Osteocyte (in vitro differentiated cells): ENCODE results near the gene PLXNA4. TPM values are rescaled to one million over a fixed set of nuclear protein-coding genes. Genes with fewer than 3 reads are reported as not detected.
"Not testable (repeated sequence)": the region's sequence is repeated elsewhere in the genome, so short reads cannot be mapped to it uniquely, and the experiment has no call there.

Source experiments
- DNase-seq: peaks from one replicate; pipeline ENCODE4 v3.0.0; 2021; ENCODE audit warnings: mixed read lengths; ENCODE audit not compliant: unreplicated experiment; ENCODE audit errors: extremely low spot score
- H3K27ac Mint-ChIP-seq: one replicate; pipeline ENCODE4 v1.8.0; 2021; ENCODE audit warnings: mild to moderate bottlenecking, mixed read lengths; ENCODE audit not compliant: unreplicated experiment
- H3K27me3 Mint-ChIP-seq: one replicate; pipeline ENCODE4 v1.8.0; 2021; ENCODE audit warnings: mixed read lengths; ENCODE audit not compliant: unreplicated experiment
- H3K36me3 Mint-ChIP-seq: one replicate; pipeline ENCODE4 v1.8.0; 2021; ENCODE audit warnings: mixed read lengths; ENCODE audit not compliant: unreplicated experiment
- H3K4me1 Mint-ChIP-seq: one replicate; pipeline ENCODE4 v1.8.0; 2021; ENCODE audit warnings: mixed read lengths; ENCODE audit not compliant: unreplicated experiment
- H3K4me3 Mint-ChIP-seq: one replicate; pipeline ENCODE4 v1.8.0; 2021; ENCODE audit warnings: mild to moderate bottlenecking, moderate library complexity, mixed read lengths; ENCODE audit not compliant: unreplicated experiment
- H3K9me3 Mint-ChIP-seq: one replicate; pipeline ENCODE4 v1.8.0; 2021; ENCODE audit warnings: mixed read lengths; ENCODE audit not compliant: unreplicated experiment
- CTCF ChIP-seq: fragments of 200-600 bp; sonication (generic); IDR thresholded peaks from 2 replicates; pipeline ENCODE4 v1.5.0; 2021; ENCODE audit warnings: antibody characterized with exemption, mild to moderate bottlenecking, moderate library complexity
- total RNA-seq: library from RNA; stranded (reverse); gene quantifications from 2 replicates; pipeline ENCODE4 v1.2.1, GENCODE V29; 2021

The PLXNA4 gene
- total RNA-seq, 1 donor from 2014 or later = 59.0 TPM

GRCh38 chr7:132603220-132603833 is 27.1 kb upstream of the PLXNA4 start:
- Mint-ChIP-seq H3K36me3 (no peaks in the 10 kb centered on the region), H3K27me3 (peaks cover 45% of the 10 kb centered on the region), H3K4me1 (no peaks in the 10 kb centered on the region), H3K4me3 (no peak overlapping the region), H3K27ac (no peak overlapping the region), H3K9me3 (no peaks in the 10 kb centered on the region)
- no peak for TF ChIP-seq CTCF
- no peak for DNase-seq

- peaks cover 52% of the 10 kb centered on the region for H3K27me3 Mint-ChIP-seq
- no peaks in the 10 kb centered on the region for H3K36me3 Mint-ChIP-seq
- no peaks in the 10 kb centered on the region for H3K4me1 Mint-ChIP-seq
- no peaks in the 10 kb centered on the region for H3K9me3 Mint-ChIP-seq
- H3K27ac Mint-ChIP-seq = no peak overlapping the region
- no peak for TF ChIP-seq CTCF
- no peak for DNase-seq
- no peak overlapping the region for H3K4me3 Mint-ChIP-seq
Observed at GRCh38 chr7:132601783-132602182, 25.5 kb upstream of the PLXNA4 start.

- H3K4me3 Mint-ChIP-seq = no peak overlapping the region
- no peak overlapping the region for H3K27ac Mint-ChIP-seq
- TF ChIP-seq CTCF = no peak
Observed at GRCh38 chr7:132596588-132596987, 20.3 kb upstream of the PLXNA4 start.

GRCh38 chr7:132594741-132595140 is 18.5 kb upstream of the PLXNA4 start:
- H3K9me3 Mint-ChIP-seq, DNase-seq, H3K36me3 Mint-ChIP-seq, H3K4me3 Mint-ChIP-seq, H3K27ac Mint-ChIP-seq, H3K4me1 Mint-ChIP-seq: not testable (repeated sequence)
- H3K27me3 Mint-ChIP-seq = peaks cover 54% of the 10 kb centered on the region

More at GRCh38 chr7:132596588-132596987, 20.3 kb upstream of the PLXNA4 start:
- no peak for DNase-seq
- H3K4me1 Mint-ChIP-seq = no peaks in the 10 kb centered on the region
- H3K27me3 Mint-ChIP-seq = peaks cover 53% of the 10 kb centered on the region
- no peaks in the 10 kb centered on the region for H3K36me3 Mint-ChIP-seq
- H3K9me3 Mint-ChIP-seq = no peaks in the 10 kb centered on the region

GRCh38 chr7:132592936-132593335 is 16.7 kb upstream of the PLXNA4 start:
- Mint-ChIP-seq H3K36me3 (no peaks in the 10 kb centered on the region), H3K27me3 (peaks cover 50% of the 10 kb centered on the region), H3K4me3 (no peak overlapping the region), H3K4me1 (no peaks in the 10 kb centered on the region), H3K27ac (no peak overlapping the region), H3K9me3 (no peaks in the 10 kb centered on the region)
- DNase-seq = no peak
- no peak for TF ChIP-seq CTCF
